ENCODE data around the gene NLRC4. TPM values are rescaled to one million over a fixed set of nuclear protein-coding genes. Genes with fewer than 3 reads are reported as not detected.
"Not testable (repeated sequence)": the region's sequence is repeated elsewhere in the genome, so short reads cannot be mapped to it uniquely, and the experiment has no call there.

NLRC4 gene
- total and polyA plus RNA-seq, 9 of the 15 experiments (the other 6 are each of a cell fraction or from before 2014, with no cell fraction given), result 0.03 to 0.18 (median 0.06) TPM; not detected in 2

DNA sequence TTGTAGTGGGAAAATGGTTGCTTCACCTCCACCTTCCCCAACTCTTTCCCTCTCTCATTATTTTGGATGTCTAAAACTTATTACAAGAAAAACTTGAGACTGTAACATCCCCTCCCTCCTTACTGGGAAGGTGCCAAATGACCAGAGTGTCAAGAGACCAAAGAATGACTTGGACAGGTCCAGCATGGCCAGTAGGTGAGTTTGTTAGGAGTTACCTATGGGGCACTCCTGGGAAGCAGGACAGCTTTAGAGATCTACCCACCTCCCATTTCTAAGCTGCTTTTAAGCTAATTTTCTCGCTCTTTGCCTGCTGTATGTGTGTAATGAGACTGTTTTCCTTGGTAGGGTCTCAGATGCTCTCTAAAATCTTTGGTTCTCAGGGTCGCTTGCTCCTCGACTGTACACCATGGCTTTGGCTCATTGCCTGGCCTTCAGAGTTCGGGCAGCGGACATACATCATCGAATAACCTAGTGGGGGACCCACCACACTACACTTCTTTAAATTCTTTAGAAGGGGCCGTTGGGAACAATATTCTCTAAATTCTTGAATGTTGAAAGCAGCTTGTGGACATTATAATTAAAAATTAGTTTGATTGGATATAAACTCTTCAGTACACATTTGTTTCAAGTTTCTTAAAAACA lies 53.8 kb downstream of the NLRC4 start:
- ATAC-seq (peak; percentile 67), DNase-seq (ENCODE audit: extremely low read depth in 1 of 4, low spot score in 3 of 4) (no peak), FAIRE-seq (no peak)
- Histone ChIP-seq H3K4me2 (ENCODE audit: insufficient read depth, low read length) (no peak overlapping the region), H3K27ac (ENCODE audit: extremely low read depth, low read depth, low read length) (no peak overlapping the region), H3K79me2 (ENCODE audit: control insufficient read depth, insufficient read depth, low read length) (no peaks in the 10 kb centered on the region), H2AFZ (ENCODE audit: low read depth, low read length) (no peak overlapping the region), H3K4me3 (no peak overlapping the region), H4K20me1 (replicated peaks; ENCODE audit: control insufficient read depth, insufficient read depth, low read length) (no peaks in the 10 kb centered on the region), H3K9me1 (ENCODE audit: control insufficient read depth, insufficient read depth, low read length) (no peaks in the 10 kb centered on the region), H3K9ac (ENCODE audit: insufficient read depth in 1 of 2, low read depth in 2 of 2, low read length in 2 of 2) (no peak overlapping the region), H3K4me1 (replicated peaks in 1 of 2; ENCODE audit: control insufficient read depth in 2 of 2, insufficient read depth in 2 of 2, low read length in 2 of 2) (no peaks in the 10 kb centered on the region), H3K9me3 (replicated peaks; ENCODE audit: control insufficient read depth, insufficient read depth, low read depth, low read length) (no peaks in the 10 kb centered on the region), H3K27me3 (ENCODE audit: control insufficient read depth in 2 of 2, insufficient read depth in 2 of 2, low read length in 2 of 2) (no peaks in the 10 kb centered on the region), H3K36me3 (ENCODE audit: control insufficient read depth, insufficient read depth, low read length) (peaks cover 33% of the 10 kb centered on the region; the same call in 2 of the 3 replicates)
- 93% methylated on average over 7 of the region's 7 CpGs for WGBS (ENCODE audit: insufficient coverage, low coverage, missing lambda C conversion rate)
- in situ Hi-C loops (cut with MboI), result no loop called here
- TF ChIP-seq NFE2 (IDR thresholded peaks at IDR 0.05; ENCODE audit: low read depth) (no peak), HNRNPUL1 (IDR thresholded peaks at IDR 0.05; ENCODE audit: low read length) (no peak), MCM2 (IDR thresholded peaks at IDR 0.05; ENCODE audit: low read depth) (no peak), PRMT5 (CRISPR knock-in tag; IDR thresholded peaks at IDR 0.05) (no peak)
- TF ChIP-seq, protein P1, sequence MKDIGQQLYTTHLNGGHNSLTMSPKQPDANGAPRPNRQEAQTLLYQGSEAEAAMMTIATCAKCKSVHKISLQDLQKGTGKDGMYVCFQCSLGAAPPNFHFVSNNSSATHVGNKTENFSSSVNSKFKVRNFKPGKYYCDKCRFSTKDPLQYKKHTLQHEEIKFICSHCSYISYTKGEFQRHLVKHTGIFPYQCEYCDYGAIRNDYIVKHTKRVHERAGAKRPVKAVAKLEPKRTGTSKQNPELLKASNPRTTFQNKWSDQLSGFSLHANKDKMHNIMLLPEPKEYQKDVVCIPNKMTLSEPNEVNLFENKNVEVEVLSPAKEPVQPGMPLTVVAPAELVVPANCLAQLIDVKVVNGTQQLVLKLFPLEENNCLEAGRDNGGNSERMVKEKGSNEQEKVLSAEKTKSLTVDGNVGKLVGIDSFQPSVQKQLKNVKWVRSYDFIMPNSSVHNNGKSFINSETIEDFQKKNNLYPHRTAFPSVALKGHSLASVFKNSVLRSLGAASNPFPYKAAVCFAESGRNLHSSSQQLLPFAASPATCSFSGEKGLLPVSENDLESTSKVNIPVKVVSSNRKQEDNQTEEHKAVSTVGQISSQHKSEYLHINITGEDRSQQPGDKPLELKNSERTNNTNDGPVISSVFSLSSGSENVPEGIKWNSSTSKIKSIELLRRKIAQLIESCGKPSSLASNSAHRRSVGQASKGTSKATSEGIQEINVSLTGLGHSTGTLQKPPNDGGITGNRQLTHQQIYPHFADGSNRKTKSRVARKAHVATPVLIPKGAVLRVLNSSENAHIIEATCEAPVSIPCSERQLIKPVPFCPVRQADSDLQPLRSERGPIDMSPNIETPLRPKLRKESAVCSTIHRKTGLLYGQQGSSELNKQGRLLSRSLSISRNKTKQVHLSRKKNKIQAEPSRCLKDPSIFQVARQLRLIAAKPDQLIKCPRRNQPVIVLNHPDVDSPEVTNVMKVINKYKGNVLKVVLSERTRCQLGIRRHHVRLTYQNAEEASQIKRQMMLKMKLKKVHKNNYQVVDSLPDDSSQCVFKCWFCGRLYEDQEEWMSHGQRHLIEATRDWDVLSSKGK (CRISPR knock-in tag; IDR thresholded peaks at IDR 0.05), result no peak
- no TSS peak for BruUV-seq (replicated peaks)
- intact Hi-C loops (cut with micrococcal nuclease), result no loop called here
- ChIA-PET CTCF (ENCODE audit: low intra/inter-chr PET ratio) (interaction anchor here (0.6 kb wide), 1 partner anchor 187 kb away, joined by 3 read pairs; no protein-coding TSS in a partner anchor), POLR2A (no interaction called here)

DNA sequence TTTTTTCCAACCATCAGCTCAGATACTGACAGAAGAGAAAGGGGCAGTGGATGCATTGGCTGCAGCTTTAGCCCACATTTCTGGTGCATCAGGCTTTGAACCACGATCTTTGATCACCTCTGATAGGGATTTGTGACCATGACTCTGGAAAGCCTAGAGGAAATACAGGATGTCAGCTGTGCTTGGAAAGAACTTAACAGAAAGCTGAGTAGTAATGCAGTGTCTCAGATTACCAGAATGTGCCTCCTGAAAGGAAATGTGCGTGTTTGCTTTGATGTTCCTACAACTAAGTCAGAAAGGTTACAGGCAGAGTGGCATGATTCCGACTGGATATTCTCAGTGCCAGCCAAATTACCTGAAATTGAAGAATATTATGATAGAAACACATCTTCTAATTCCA lies 61.3 kb downstream of the NLRC4 start:
- H3K9me1 ChIP-seq (ENCODE audit: control insufficient read depth, insufficient read depth, low read length); in situ Hi-C loops (cut with MboI); H2AFZ ChIP-seq (ENCODE audit: low read depth, low read length); CTCF ChIA-PET (ENCODE audit: low intra/inter-chr PET ratio); H3K4me3 ChIP-seq; H3K9ac ChIP-seq (ENCODE audit: insufficient read depth in 1 of 2, low read depth in 2 of 2, low read length in 2 of 2); H3K27ac ChIP-seq (ENCODE audit: extremely low read depth, low read depth, low read length); DNase-seq (ENCODE audit: extremely low read depth in 1 of 4, low spot score in 3 of 4); ATAC-seq; intact Hi-C loops (cut with micrococcal nuclease); H3K79me2 ChIP-seq (ENCODE audit: control insufficient read depth, insufficient read depth, low read length); FAIRE-seq; H3K9me3 ChIP-seq (replicated peaks; ENCODE audit: control insufficient read depth, insufficient read depth, low read depth, low read length); H3K4me2 ChIP-seq (ENCODE audit: insufficient read depth, low read length); H3K4me1 ChIP-seq (replicated peaks in 1 of 2; ENCODE audit: control insufficient read depth in 2 of 2, insufficient read depth in 2 of 2, low read length in 2 of 2); H3K27me3 ChIP-seq (ENCODE audit: control insufficient read depth in 2 of 2, insufficient read depth in 2 of 2, low read length in 2 of 2); H4K20me1 ChIP-seq (replicated peaks; ENCODE audit: control insufficient read depth, insufficient read depth, low read length): not testable (repeated sequence)
- POLR2A ChIA-PET, result interaction anchor here (1.7 kb wide), 1 partner anchor 38 kb away, joined by 4 read pairs; the partner anchor contains the start of gene SLC30A6
- 81% methylated on average over 3 of the region's 3 CpGs for WGBS (ENCODE audit: insufficient coverage, low coverage, missing lambda C conversion rate)
- BruUV-seq (replicated peaks), result TSS peak; percentile 5
- peaks cover 46% of the 10 kb centered on the region for H3K36me3 ChIP-seq (ENCODE audit: control insufficient read depth, insufficient read depth, low read length)
